Stimulated activated CD4-positive, alpha-beta T cell treated with anti-CD3 and anti-CD28 coated beads, Interleukin-2, amount 100 ng/mL, for 48 hours (primary cell): ENCODE results near the gene EPHB2.

Experiments
- DNase-seq, 2 donors: peaks; one replicate each; pipeline ENCODE4 v3.0.0-alpha.2; 2020

Gene EPHB2

DNA sequence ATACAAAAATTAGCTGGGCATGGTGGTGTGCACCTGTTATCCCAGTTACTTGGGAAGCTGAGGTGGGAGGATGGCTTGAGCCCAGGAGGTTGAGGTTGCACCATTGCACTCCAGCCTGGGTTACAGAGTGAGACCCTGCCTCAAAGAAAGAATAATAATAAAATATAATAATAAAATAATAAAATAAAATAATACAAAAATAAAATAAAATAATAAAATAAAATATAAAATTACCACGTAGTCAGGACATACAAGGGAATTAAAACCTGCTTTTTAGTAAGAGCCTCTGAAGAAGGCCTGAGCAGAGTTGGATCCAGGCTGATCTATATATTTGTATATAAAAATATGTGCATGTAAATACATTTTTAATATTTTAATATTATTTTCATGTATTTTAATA is 41.7 kb downstream of the EPHB2 start:
- no peak for DNase-seq

DNA sequence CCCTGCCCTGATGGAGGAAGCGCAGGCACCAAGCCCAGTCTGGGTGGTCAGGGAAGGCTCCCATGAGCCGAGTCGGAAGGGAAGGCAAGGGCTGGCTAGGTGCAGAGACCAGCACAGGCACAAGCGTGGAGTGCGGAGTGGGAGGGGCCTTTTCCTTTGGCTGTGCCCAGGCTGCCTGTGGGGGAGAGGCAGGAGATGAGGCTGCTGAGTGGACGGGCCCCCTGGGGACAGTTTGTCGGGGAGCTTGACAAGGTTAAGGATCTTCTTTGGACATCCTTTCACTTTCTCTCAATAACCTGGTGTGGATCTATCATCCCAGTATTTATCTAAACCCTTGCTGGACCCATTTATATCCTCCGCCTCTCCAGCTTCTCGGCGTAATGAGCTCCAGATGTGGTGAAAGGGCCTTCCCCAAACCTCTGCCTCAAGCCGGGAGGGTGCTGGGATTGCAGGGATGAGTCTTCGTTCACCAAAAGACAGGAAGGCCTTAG is 42.9 kb downstream of the EPHB2 start:
- DNase-seq, result no peak

DNA sequence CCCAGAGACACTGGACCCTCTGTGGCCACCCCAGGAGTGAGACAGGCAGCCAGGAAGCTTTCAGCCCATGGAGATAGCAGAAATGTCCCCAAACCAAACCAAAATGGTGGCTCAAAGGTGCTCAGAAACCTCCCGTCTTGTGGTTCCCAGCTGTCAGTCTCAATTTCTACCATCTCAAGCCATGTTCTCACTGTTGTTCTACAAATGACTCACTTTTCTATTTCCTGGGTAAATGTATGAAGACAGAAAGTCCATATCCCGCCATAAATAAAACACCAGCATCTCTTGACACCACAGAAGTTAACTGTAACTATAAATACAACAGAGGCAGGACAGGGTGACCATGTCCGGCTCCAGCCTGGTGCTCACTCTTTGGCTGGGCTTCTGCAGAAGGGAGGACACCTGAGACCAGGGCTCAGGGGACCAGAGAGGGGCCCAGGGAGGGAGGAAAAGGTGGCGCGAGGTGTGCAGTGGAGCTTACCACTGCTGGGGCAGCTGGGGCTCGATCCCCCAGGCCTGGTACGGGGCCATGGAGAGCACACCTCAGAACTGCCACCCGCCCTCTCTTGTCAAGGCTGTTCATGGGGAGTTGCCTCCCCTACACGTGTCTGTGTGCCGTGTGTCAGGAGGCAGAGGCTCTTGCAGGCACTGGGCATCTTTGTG is 43.6 kb downstream of the EPHB2 start:
- no peak for DNase-seq

DNA sequence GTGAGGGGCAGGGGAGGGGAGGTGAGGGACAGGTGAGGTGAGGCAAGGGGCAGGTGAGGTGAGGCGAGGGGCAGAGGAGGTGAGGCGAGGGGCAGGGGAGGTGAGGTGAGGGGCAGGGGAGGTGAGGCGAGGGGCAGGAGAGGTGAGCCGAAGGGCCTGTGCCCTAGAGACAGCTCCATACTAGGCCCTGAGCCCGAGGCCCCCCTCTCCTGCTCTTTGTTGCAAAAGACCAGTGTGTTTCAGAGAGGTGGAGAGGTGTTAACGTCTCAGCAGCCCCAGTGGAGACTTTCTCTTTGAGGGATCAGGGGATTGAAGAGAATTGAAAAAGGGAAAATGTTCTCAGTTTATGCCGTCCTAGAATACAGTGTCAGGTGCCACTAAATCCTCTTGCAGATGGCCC is 44.2 kb downstream of the EPHB2 start:
- DNase-seq, result no peak

DNA sequence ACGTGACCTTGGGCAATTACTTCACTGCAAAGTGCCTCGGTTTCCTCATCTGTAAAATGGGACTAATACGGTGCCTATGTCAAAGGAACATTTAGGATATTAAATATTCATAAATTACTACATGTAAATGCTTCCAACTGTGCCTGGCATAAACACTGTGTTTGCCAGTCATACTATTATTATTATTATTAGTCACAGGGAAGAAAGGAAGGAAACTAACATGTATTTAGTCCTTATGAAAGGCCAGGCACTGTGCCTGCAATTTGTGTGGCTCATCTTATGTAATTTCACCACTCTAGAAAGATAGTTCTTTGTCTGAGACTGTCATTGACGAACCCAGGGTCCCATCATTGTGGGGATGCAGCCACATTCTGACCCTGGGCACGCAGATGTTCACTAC is 45.0 kb downstream of the EPHB2 start:
- DNase-seq, result no peak

DNA sequence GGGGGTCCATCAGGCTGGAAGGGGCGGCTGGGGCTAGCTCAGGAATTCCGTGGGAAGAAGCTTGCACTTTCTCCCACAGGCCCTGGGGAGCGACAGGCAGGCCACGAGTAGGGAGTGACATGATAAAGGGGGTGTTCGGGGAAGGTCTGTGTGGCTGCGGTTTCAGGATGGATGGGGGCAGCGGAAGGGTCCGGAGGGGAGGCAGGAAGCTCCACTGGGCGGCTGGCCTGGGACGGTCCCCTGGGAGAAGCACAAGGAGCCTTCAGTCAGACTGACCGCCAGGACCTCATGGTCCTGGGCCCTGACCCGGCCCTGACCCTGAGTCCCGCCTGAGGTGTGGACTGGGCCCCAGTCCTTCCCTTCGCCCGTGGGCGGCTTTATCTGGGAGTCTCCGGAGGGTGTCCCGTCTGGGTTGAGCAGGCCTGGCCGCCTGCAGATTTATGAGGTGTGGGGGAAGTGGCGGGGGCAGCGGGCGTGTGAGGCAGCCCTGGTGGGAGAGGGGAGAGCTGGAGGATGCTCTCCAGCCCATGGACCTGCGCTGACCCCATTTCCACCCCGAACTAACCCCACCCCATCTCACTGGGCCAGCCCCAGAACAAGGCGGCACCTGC is 45.6 kb downstream of the EPHB2 start:
- no peak for DNase-seq

DNA sequence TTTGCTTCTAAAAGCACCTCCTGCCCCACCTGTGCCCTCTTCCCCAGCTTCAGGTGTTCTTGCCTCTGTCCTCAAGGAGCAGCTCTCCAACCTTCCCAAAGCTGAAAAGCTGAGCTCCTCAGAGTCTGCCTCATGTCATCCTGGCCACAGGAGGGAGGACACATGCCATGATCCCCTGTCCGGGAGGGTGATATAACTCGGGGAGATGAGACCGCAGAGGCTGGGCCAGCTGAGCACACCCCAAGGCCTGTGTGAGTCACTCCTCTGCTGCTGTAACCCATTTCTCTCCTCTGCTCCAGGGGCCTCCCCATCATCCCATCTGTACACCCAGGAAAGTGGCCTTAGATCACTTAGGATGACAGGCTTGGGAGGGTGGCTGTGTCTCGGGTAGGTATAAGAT is 49.8 kb downstream of the EPHB2 start:
- no peak for DNase-seq

DNA sequence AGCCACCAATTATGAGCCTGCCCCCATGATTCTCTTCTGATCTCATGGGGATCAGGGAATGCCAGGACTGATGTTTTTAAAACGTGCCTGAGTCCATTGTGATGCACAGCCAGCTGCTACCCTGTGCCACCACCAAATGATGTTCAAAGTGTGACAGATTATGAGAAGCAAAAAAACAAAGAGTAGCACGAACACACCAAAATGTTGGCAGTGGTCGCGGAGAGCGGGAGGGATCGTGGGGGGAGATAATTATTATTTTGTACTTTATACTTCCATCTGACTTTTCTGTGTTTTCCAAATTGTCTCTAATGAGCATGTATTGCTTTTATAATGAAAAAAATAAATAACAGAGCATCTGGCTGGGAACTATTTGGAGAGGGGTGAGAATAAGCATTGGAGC is 50.5 kb downstream of the EPHB2 start:
- no peak for DNase-seq

DNA sequence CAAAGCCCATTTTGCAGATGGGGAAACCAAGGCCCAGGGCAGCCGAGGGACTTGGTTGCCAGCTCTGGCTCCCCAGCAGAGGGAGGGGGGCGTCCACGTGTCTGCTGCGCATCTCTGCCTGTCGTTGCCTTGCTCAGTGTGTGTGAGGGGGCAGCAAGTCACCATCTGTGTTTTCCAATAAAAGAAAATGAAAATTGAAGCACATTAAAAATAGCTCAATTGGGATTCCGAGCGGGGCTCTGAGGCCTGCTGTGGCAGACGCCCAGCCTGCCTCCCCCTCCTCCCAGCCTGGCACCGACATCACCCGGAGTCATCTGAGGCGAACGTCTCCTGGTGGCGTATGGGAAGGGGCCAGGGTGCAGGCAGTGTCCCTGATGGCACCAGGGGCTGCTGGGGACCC is 51.2 kb downstream of the EPHB2 start:
- no peak for DNase-seq

DNA sequence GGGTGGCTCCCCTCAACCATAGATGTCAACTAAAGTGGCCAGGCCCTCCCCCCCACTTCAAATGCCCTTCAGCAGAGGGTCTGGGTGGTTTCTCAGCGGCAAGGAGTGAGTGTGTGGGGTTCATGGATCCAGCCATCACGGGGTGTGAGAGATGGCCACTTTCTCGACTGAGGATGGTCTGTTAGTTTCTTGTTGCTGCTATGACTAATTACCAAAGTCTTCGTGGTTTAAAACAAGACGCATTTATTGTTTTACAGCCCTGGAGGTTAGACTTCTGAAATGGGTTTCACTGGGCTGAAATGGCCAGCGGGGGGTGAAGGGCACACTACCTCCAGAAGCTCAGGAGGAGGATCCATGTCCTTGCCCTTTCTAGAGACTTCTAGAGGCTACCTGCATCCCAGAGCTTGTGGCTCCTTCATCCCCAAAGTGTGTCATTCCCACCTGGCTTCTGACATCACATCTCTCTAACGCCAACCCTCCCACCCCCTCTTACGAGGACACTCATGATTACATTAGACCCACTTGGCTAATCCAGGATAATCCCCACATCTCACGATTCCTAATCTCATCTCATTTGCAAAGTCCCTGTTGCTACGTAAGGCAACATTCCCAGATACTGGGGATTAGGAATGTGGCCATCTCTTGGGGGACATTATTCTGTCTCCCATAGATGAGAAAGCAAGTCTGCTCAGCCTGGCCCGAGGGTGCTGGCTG is 53.0 kb downstream of the EPHB2 start:
- DNase-seq, result no peak

DNA sequence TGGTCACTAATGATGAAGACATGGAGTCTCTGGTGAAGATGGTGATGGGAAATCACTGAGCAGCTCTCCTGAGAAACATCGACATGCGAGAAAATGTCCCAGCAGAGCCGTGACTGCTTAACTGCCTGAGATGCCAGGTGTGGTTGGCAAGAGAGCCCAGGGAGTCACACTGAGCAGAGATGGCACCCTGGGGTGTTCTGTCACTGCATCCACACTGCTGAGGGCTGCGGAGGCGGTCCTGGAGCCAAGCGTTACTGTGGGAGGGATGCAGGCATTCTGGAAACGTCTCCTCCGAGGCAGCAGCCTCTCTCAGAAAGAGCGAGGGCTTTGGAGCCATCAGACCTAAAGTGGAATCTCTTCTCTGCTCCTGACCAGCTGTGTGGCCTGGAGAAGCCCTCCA is 57.2 kb downstream of the EPHB2 start:
- no peak for DNase-seq

DNA sequence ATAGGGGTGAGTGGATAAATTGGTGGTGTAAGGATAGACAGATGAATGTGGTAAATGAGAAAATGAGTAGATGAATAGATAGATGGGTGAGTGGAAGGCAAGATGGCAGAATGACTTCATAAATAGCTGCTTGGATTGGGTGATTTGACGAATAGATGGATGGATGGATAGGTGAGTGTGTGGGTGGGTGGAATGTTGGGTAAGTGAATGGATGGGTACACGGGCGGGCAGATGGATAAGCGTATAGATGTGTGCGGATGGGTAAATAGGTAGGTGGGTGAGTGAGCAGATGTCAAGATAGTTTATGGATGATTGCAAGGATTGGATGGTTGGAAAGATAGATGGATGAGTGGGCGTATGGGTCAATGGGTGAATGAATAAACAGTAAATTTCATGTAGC is 59.3 kb downstream of the EPHB2 start:
- DNase-seq, result no peak

DNA sequence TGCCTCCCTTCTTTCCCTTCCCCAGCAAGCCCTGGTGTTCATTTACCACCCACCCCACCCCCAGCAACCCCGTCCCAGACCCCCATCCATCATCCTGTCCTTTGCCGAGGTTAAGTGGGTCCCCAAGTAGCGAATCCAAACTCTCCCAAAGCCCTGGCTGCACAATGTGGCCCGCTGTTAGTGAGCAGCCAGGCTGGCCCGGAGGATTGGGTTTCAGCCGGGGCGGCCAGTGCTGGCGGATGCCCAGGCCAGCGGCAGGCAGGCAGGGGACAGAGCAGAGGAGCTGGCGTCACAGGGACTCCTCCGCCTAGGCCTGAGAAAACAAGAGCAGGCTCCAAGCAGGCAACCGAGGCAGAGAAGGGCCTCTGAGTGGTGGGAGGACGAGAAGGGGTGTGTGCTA is 61.4 kb downstream of the EPHB2 start:
- no peak for DNase-seq

DNA sequence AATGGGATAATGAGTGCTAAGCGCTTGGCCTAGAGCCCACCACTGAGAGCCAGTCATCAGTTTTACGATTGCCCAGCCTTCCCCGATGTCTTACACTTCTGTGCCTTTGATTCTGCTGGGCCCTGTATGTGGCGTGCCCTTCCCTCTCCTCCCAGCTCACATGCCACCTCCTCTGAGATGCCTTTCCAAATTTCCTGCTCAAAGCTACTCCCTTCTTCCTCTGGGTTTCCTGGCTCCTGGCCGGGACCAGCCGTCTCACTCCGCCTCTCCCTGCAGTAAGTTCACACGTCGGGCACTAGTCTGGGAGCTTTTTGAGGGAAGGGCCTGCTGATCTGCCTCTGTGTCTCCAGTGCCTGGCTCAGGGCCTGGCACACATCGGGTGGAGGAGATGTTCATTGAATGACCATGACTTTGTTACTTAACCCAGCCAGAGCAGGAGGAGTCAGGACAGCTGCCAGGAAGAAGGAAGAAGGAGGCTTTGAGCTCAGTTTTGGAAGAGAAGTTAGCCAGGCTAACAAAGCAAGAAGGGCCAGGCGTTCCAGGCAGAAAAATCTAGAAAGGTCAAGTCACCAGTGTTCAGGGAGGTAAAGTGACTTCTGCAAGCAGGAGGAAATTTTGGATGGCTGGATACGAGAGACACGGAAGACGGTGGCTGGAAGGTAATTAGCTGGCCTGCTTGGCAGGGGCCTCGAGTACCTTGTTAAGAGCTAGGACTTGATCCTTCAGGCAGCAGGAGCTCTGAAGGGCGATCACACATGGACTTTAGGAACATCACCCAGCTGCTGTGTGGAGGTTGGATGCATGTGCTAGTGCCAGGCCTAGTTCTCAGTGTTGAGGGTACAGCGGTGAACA is 63.6 kb downstream of the EPHB2 start:
- no peak for DNase-seq

DNA sequence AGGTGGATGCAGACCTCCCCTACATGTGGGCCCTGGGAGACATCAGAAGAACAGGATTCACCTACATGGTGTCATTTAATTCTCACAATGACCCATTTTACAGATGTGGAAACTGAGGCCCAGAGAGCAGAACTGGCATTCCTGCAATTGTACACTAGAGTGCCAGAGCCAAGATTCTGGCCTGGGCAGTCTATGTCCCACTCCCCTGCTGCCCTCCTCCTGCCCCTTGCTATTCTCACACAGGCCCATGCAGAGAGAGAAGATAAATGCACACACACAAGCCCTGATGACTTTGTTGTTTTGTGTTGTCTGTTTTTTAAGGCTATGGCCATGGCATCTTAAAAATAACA is 64.2 kb downstream of the EPHB2 start:
- no peak for DNase-seq

DNA sequence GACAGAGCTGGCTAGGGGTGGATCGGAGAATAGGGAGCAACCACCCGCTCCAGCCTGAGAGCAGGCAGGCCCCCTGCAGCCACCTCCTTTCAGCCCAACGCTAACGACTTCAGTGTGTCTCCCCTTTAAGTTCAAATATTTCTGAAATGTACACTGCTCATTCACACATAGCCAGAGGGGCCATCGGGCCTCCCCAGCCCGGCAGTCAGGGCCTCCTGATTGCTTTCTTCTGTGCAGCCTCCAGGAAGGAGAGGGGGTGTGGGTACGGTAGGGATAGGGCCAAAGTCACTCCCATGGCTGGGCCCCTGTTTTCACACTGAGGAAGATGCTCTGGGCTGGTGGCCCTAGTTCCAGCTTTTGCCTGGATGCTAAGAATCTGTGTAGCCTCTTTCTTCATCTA is 64.8 kb downstream of the EPHB2 start:
- DNase-seq, result no peak

DNA sequence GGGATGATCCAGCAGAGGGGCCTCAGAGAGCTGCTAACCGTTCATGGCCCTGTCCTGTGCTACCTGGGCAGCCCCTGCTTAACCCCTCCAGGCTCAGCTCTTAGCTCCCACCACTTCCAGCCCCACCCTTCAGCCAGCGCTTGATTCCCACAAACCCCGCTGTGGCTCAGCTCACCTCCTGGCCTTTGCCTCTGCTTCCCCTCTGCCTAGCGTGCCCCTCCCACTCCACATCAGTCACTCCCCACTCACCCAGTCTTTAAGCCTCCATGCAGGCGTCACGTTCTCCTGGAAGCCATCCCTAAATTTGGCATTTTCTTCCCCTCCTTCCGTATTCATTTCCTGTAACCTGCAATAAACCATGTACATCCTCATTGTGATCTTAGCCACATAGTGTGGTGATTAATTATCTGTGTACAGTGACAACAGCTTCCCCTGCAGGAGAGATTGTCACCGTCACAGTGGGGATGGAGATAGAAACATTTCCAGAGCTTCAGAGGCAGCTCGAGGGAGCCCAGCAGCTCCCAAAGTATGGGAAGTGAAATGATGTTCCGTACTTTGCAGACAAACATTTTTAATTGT is 65.5 kb downstream of the EPHB2 start:
- DNase-seq, result no peak

DNA sequence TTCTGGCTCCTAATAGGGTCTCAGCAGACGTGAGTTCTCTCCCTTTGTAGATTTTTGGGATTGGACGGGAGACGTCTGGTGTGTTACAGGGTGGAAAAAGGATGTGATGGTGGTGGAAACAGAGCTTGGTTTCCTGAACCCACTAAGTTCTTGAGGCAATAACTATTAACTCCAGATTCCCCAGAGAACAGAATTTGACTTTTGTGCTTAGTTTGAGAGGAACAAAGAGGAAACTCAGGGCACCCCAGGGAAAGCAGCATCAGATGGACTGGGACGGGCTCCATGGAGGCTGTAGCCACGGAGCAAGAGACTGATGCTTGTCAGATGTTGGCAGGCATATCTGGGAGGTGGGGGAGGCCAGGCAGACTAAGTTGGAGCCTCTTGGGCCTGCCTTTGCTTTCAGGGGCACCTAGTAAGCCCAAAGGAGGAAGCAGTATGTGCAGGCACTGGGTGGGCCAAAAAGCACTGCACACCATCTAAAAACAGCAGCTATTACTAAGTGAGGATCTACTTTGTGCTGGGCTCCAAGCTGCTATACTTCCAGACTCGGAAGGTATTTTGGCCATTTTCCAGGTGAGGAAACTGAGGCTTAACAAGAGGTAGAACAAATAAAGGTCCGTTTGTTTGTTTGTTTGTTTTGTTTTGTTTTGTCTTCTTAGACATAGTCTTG is 66.9 kb downstream of the EPHB2 start:
- DNase-seq, result no peak

DNA sequence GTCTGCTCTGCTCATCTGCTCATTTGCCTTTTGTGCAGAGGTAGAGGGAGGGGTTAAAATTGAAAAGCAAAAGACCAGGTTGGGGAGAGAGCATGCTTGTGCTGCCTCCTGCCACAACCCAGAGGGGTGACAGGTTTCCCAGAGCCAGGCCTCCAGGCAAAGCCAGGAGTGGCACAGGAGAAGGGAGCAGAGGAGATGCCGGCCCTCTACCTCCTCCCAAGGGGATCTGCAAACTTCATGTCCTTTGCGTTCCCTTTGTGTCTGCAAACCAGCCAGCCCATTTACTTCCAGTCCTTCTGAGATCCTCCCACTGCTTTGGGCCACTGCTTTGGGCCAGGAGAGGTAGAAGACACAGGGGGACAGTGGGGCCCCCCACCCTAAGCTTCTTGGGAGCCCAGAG is 67.8 kb downstream of the EPHB2 start:
- no peak for DNase-seq

DNA sequence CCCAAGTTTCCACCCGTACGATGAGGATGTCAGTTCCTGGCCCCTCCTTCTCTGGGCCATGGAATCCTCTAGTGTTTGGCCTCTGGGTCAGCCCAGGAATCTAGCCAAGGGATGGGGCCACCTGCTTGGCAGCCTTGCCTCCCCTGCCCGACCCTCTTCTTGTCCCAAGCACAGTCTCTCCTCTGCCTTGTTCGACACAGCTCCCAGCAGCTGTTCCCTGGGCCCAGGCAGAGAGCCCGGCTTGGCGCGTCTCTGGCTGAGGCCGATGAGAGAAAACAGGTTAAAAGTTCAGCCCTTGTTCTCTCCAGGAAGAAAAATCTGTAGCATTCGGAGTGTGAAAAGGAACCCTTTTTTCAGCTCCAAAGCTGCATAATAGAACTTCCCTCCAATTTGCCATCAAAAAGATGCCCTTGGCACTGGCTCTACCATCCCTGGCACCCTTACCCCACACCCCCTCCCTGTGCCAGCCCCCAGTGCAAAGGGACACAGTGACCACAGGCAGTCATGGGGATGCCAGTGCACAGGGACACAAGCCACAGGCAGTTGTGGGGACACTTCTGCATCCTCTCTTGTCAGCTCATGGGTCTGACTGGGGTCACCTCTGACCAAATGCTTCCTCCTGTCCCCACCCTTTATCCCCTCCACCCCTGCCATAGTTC is 68.4 kb downstream of the EPHB2 start:
- no peak for DNase-seq

DNA sequence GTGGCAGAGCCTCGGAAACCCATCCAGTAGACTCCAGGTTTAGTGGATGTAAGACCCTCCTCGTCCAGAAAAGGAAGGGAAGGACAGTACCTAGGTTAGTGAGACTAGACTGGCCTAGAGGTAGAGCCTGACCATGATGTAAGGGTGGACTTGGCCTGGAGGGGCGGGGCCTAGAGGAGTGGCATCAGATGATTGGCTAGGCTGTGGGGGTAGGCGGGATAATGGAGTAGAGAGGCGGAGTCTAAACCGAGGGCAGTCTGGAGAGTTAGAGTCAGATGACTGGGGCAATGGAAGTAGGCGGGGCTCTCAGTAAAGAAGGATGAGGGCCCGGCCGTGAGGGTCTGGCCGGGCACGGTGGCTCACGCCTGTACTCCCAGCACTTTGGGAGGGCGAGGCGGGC is 70.1 kb downstream of the EPHB2 start:
- peak in 1 of 2 donors; percentile 1 for DNase-seq

DNA sequence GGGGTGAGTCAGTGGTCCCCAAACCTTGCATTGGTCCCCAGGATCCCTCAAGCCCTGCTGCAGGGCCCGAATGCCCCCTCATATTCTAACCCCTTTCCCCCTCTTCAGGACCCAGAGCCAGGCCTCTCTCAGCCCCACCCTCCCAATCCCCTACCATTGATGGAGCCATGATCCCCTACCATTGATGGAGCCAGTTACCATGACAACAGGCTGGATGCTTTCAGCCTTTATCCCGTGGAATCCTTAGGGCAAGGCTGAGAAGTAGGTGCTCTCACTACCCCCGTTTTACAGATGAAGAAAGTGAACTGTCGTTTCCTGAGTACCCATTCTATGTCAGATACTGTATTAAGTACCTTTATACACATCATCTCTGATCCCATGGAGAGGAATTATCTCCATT is 70.8 kb downstream of the EPHB2 start:
- no peak for DNase-seq
